HG02571 (cell line): ENCODE results near the gene CSRNP2.
"Not testable (repeated sequence)": the region's sequence is repeated elsewhere in the genome, so short reads cannot be mapped to it uniquely, and the experiment has no call there.

ENCODE experiments used
- ATAC-seq: cut with Tn5 transposase; IDR thresholded peaks from one replicate; pipeline ENCODE4 v1.9.1; 2021; ENCODE audit warnings: mild to moderate bottlenecking, moderate library complexity; ENCODE audit not compliant: unreplicated experiment

The CSRNP2 gene

DNA sequence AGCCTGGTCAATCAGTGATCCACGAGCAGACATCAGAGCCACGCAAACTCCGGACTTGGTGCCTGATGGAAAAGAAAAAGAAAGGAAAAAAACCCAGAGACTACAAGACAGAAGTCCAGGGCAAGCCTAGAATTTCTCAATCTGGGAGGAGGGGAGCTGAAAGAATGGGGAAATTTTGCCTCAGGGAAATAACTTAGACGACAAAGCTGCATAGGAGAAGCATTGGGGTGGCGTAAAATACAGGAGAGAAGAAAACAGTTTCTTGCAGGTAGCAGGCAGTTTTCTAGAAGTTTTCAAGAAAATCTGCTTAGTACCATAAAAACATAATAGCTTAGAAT, 54.6 kb downstream of the CSRNP2 start:
- ATAC-seq, result no peak

DNA sequence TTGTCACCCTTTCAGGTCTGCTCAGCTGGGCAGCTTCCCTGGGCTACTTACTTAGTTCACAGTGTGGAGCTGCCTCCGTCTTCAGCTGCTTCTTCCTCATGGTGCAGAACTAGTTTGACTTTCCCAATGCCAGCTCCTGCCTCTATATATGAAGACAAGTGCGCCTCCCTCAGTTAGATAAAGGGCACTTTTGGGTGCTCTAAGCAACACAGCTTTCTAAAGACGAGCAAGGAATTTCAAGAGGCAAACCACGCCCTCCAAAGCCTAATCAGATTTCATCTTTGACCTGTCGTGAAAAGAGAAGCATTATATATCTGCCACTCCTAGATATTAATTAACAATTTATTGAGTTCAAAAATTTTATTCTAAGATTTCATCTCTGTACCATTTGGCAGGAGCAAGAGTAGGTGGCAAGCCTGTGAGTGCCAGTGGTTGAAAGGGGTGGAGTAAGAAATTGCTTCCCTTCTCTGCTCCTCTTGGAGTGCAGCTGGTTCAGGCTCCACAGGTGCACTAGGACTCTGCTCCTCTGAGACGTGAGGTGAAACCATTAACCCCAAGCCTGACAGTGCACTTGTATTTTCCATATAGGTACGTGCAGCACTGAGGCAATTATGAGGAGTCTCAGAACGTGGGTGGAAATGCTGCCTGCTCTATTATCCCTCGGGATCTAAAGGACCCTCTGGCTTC, 55.1 kb downstream of the CSRNP2 start:
- ATAC-seq, result no peak

DNA sequence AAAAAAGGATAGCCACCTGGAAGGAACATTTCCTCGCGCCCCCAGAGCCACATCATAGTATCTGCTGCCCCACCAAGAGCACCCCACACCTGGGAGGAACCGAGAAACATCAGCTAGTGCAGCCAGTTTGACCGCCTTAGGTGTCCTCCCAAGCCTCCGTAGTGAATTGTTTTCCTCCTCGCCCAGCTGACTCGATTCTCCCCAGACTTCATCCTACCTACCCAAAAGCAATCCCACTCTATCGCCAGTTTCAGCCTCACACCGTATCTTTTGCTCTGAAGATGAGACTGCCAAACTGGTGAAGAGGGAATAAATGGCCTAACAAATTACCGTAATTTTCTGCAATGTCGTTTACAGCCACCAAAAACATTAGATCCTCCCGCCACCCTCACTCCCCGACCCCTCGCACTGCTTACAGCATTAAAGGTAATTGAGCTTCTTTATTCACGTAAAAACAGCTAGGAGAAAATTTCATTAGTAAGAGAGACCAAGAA, 56.0 kb downstream of the CSRNP2 start:
- no peak for ATAC-seq

DNA sequence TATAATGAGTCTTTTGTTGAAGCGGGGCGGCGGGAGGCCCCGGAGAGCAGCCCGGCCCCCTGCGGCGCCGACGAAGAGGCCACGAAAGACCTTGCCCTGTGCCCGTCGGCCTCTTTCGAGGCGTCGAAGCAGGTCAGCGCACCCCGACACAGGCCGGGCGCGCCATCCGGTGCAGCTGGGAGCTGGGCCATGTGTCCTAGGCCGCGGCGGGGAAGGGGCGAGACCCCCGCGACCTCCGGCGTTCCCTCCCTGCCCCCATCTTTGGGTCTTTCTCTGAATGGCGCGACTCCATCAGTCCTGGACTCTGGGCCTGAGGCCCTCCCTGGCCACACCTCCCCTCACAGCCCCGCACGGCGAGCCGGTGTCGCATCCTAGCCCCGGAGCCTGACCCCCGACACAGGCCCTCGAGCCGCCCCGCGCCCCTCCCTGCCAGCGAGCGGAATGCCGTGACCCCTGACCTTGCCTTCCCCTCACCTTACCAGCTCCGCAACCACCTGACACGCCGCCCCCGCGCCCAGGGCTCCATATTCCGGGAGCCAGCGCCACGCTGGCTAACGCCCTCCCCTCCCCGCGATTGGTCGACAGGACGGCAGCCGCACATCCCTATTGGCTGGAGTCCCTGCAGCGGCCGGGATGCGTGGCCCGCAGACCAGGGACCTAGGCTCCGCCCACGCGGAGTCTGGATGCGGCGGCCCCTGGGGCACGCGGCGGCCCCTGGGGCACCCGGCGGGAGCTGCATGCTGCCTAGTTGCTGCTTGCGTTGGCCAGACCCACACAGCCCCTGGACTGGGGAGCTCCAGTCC, 57.4 kb downstream of the CSRNP2 start, which contains the start of gene SLC11A2:
TSS of gene SLC11A2 (minus strand) at position 549 of the 803 bp plus-strand sequence. CDS start 15,656 bp downstream, outside the sequence.
- ATAC-seq, result peak; percentile 96

DNA sequence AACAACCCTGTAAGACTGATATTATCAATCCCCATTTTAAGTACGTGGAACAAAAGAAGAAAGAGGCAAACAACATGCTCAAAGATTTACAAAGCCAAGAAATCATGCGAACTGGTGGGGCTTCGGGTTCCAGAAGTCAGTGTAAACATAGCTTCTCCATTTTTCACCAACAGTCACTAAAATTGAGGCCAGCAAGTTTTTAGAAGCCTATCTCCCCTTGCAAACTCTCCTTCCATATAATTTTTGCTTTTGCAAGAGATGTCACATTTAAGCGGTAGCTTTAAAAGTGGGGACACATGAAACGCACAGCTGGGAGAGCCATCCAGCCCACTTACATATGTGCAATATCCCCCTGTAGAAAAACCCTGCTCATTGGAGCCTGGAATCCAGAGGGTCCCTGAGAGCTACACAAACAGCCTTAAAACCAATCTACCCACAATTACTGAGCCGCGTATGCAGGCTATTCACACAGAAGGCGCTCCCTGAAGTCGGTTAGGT, 58.0 kb downstream of the CSRNP2 start:
- ATAC-seq, result no peak

DNA sequence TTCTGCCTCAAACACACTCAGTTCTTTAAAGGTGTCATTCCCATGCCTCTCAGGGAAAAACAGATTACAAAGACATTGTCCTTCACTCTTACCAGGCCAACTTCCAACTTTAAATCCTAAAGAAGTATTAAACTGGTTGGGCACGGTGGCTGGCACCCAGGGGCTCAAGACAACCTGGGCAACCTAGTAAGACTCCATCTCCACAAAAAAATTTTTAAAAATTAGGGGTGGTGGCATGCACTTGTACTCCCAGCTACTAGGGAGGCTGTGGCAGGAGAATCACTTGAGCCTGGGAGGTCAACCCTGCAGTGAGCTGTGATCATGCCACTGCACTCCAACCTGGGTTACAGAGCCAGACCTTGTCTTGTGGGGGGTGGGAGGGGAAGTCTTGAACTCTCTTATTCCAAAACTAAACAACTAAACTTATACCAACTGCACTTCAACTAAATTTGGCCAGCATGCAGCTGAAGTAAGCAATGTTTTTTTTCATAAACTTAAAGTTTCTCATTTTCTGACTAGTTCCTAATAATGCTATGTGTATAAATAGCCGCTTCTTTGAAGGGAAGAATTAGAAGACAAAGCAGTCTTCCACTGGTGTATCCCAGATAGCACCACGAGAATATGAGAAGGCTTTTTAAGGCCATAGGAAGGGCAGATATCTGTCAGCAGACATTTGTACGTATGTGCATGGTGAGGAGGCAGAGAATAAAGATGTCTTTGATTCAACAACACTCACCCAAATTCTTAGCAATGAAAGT, 59.6 kb downstream of the CSRNP2 start:
- no peak for ATAC-seq

DNA sequence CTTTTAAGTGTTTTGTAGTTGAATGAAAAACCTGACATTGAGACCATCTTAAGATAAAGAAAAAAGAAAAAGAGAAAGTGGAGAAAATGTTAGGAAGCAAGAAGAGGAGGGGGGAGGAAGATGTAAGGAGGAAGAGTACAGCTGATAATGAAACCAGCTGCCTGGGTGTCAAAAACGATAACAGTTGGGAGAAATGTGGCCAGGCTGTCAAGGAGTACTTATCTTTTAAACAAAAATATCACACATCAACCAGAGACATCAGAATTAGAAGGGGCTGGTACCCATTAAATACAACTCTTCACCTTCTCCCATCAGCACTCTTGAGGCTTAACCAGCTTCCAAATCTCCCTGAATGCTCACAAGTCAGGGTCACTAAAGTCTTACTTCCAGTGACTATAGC, 61.7 kb downstream of the CSRNP2 start:
- no peak for ATAC-seq

DNA sequence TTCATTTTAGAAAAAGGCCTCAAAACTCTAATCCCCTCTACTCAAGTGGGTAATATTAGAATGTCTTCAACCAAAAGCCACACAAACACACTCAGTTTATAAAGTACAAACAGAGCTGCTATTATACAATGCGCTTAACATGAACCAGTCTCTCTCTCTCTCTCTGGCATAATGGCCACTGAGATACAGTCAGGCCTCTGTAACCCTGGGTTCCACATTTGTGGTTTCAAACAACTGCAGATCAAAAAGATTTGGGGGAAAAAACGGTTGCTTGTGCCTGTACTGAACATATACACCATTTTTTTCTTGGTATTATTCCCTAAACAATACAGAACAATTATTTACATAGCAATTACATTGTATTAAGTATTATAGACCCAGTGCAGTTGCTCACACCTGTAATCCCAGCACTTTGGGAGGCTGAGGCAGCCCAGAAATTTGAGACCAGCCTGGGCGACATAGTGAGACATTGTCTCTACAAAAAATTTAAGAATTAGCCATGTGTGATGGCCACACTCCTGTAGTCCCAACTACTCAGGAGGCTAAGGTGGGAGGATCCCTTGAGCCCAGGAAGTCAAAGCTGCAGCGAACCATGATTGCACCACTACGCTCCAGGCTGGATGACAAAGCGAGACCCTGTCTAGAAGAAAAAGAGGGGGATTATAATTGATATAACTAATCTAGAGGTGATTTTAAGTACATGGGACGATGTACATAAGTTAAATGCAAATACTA, 62.8 kb downstream of the CSRNP2 start:
- no peak for ATAC-seq

DNA sequence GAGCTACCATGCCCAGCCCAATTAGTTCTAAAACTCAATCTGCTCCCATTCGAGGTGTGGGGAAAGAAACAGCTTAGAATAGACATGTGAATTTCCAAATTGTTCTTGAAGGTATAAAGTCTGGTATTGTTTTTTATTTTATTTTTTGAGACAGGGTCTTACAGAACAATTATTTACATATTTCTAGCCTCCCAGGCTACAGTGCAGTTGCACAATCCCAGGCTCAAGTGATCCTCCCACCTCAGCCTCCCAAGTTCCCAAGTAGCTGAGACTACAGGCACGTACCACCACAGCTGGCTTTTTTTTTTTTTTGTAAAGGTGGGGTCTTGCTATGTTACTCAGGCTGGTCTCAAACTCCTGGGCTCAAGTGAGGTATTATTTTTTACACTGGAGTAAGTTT, 63.5 kb downstream of the CSRNP2 start:
- no peak for ATAC-seq

DNA sequence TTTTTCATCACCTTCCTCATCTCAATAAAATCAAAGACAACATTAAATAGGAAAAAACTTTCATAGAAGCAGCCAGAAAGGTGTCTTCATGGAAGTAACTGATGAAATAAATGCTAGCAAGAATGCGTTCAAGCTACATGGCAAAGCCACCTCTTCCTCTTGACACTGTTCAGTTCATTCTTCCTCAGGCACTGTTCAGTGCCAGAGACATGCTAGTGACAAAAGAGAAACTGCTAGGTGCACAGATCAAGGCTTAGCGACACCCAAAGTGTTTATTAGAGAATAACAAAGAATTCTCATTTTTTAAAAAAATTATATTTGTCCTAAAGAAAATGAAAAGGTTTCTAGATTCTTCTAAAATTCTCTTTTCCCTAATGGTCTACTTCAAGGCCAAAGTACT, 64.4 kb downstream of the CSRNP2 start:
- no peak for ATAC-seq

DNA sequence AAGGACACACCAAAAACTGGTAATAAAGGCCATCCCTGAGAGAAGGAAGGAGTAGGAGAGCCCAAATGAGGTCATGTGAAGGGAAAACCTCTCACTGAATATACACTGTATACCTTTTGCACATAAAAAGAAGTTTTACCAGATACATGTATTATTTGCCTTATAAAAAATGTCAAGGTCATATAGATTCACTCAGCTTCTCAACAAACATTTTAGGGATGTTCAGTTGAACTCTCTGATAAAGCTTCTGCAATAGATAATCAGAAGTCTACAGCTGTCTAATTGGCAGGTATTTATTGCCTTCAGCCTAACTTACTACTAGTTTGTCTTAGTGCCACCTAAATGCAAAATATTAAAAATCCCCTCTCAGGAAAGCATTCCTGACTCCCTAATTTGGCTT, 65.9 kb downstream of the CSRNP2 start:
- ATAC-seq, result no peak

DNA sequence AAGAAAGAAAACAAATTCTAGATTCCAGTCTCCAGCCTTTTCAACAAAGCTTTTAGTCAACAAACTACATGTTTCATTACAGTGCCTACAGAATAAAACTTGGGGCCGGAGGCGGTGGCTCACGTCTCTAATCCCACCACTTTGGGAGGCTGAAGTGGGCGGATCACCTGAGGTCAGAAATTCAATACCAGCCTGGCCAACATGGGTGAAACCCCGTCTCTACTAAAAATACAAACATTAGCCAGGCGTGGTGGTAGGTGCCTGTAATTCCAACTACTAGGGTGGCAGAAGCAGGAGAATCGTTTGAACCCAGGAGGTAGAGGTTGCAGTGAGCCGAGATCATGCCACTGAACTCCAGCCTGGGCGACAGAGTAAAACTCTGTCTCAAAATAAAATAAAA, 68.9 kb downstream of the CSRNP2 start:
- ATAC-seq, result not testable (repeated sequence)

DNA sequence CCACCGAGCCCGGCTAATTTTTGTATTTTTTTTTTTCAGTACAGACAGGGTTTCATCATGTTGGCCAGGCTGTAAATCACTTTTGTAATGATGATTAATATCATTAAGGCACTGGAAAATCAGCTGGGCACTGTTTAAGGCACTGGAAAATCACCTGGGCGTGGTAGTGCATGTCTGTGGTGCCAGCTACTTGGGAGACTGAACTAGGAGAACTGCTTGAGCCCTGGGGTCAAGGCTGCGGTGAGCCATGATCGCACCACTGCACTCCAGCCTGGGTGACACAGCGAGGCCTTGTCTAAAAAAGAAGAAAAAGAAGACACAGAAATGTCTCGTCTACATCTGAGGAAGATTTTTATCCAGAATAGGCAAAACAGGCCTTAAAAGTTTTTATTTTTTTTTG, 70.0 kb downstream of the CSRNP2 start:
- ATAC-seq, result no peak

DNA sequence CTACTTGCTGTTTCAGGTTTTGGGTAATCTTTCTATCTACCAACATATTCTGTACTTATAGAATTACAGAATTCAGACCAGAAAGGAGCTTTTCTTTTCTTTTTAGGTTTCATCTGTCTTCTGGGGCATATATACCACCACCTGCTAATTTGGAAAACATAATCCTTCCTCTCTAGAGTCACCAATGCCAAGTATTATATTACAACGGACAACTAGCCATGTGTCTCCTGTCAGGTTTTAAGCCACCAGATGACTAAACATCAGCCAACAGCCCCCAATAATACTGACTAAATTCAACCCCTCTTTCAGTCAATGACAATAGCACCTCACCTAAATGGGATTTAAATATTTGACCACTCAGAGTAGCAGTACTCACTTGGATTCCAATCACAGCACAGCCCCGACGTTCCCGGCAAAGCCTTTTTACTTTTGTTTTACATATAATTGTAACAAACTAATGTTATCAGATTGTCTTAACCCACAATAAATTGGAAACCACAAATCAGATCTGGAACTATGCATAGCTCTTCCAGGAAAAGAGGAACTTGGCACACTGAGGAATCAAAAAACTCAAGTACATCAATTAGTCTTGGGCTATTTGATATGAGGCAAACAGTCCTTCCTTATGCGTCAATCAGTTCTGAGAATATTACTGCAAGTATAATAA, 70.7 kb downstream of the CSRNP2 start:
- ATAC-seq, result no peak

DNA sequence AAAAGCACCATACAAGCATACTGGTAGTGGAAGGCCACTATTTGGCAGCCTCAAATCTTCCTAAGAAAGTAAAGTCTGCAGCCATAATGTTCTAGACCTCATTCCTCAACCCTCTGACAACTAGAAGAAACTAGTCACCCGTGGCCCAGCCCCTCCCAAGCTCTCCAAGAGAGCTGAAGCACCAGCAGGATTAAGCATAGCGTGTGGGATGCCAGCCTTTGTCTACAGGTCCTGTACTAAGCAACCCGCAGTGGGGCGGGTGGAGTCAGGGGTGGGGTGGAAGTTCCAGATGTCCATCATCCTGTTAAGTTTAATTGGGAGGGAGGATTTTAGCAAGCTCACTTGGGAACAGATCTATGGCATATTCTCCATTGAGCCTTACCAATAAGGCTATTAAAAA, 71.4 kb downstream of the CSRNP2 start:
- no peak for ATAC-seq
